ENCODE data around the gene ANKRD11. TPM values are rescaled to one million over a fixed set of nuclear protein-coding genes. Genes with fewer than 3 reads are reported as not detected.

The ANKRD11 gene
- total RNA-seq, 1 donor from 2014 or later: 209 TPM

GRCh38 chr16:89445166-89445565 lies 45.2 kb downstream of the ANKRD11 start:
- Mint-ChIP-seq H3K9me3 (ENCODE audit: unreplicated experiment) (no peaks in the 10 kb centered on the region), H3K27me3 (ENCODE audit: unreplicated experiment) (no peaks in the 10 kb centered on the region), H3K4me3 (ENCODE audit: unreplicated experiment) (no peak overlapping the region), H3K36me3 (ENCODE audit: unreplicated experiment) (peaks cover 3% of the 10 kb centered on the region), H3K27ac (ENCODE audit: unreplicated experiment) (no peak overlapping the region), H3K4me1 (ENCODE audit: unreplicated experiment) (peaks cover 84% of the 10 kb centered on the region)
- TF ChIP-seq CTCF (IDR thresholded peaks at IDR 0.05): no peak
- no peak for DNase-seq (ENCODE audit: extremely low spot score, unreplicated experiment)

- no peak for DNase-seq (ENCODE audit: extremely low spot score, unreplicated experiment)
- no peak for TF ChIP-seq CTCF (IDR thresholded peaks at IDR 0.05)
- H3K4me3 Mint-ChIP-seq (ENCODE audit: unreplicated experiment): no peak overlapping the region
- H3K27me3 Mint-ChIP-seq (ENCODE audit: unreplicated experiment): no peaks in the 10 kb centered on the region
- peaks cover 85% of the 10 kb centered on the region for H3K4me1 Mint-ChIP-seq (ENCODE audit: unreplicated experiment)
- peaks cover 3% of the 10 kb centered on the region for H3K36me3 Mint-ChIP-seq (ENCODE audit: unreplicated experiment)
- peak overlapping the region; percentile 50 for H3K27ac Mint-ChIP-seq (ENCODE audit: unreplicated experiment)
- H3K9me3 Mint-ChIP-seq (ENCODE audit: unreplicated experiment): no peaks in the 10 kb centered on the region
Observed at GRCh38 chr16:89444728-89445127, 45.6 kb downstream of the ANKRD11 start.

GRCh38 chr16:89444151-89444723 lies 46.1 kb downstream of the ANKRD11 start:
- no peak for TF ChIP-seq CTCF (IDR thresholded peaks at IDR 0.05)
- Mint-ChIP-seq H3K4me1 (ENCODE audit: unreplicated experiment) (peaks cover 86% of the 10 kb centered on the region), H3K9me3 (ENCODE audit: unreplicated experiment) (no peaks in the 10 kb centered on the region), H3K27ac (ENCODE audit: unreplicated experiment) (peak overlapping the region; percentile 90), H3K4me3 (ENCODE audit: unreplicated experiment) (no peak overlapping the region), H3K36me3 (ENCODE audit: unreplicated experiment) (peaks cover 3% of the 10 kb centered on the region), H3K27me3 (ENCODE audit: unreplicated experiment) (no peaks in the 10 kb centered on the region)
- DNase-seq (ENCODE audit: extremely low spot score, unreplicated experiment): no peak

GRCh38 chr16:89443727-89444084 lies 46.7 kb downstream of the ANKRD11 start:
- DNase-seq (ENCODE audit: extremely low spot score, unreplicated experiment): no peak
- peaks cover 3% of the 10 kb centered on the region for H3K36me3 Mint-ChIP-seq (ENCODE audit: unreplicated experiment)
- H3K27ac Mint-ChIP-seq (ENCODE audit: unreplicated experiment): peak overlapping the region; percentile 90
- H3K4me1 Mint-ChIP-seq (ENCODE audit: unreplicated experiment): peaks cover 86% of the 10 kb centered on the region
- H3K4me3 Mint-ChIP-seq (ENCODE audit: unreplicated experiment): no peak overlapping the region
- no peaks in the 10 kb centered on the region for H3K27me3 Mint-ChIP-seq (ENCODE audit: unreplicated experiment)
- TF ChIP-seq CTCF (IDR thresholded peaks at IDR 0.05): no peak
- no peaks in the 10 kb centered on the region for H3K9me3 Mint-ChIP-seq (ENCODE audit: unreplicated experiment)

- TF ChIP-seq CTCF (IDR thresholded peaks at IDR 0.05): peak; percentile 27
- Mint-ChIP-seq H3K9me3 (ENCODE audit: unreplicated experiment) (no peaks in the 10 kb centered on the region), H3K27ac (ENCODE audit: unreplicated experiment) (peak overlapping the region; percentile 90), H3K4me1 (ENCODE audit: unreplicated experiment) (peaks cover 84% of the 10 kb centered on the region), H3K36me3 (ENCODE audit: unreplicated experiment) (peaks cover 3% of the 10 kb centered on the region), H3K4me3 (ENCODE audit: unreplicated experiment) (peak overlapping the region; percentile 46), H3K27me3 (ENCODE audit: unreplicated experiment) (no peaks in the 10 kb centered on the region)
- DNase-seq (ENCODE audit: extremely low spot score, unreplicated experiment): no peak
Observed at GRCh38 chr16:89442990-89443726, 47.2 kb downstream of the ANKRD11 start.

Measured in osteocyte (in vitro differentiated cells).